ENCODE data around the gene PLCH1.

DNA sequence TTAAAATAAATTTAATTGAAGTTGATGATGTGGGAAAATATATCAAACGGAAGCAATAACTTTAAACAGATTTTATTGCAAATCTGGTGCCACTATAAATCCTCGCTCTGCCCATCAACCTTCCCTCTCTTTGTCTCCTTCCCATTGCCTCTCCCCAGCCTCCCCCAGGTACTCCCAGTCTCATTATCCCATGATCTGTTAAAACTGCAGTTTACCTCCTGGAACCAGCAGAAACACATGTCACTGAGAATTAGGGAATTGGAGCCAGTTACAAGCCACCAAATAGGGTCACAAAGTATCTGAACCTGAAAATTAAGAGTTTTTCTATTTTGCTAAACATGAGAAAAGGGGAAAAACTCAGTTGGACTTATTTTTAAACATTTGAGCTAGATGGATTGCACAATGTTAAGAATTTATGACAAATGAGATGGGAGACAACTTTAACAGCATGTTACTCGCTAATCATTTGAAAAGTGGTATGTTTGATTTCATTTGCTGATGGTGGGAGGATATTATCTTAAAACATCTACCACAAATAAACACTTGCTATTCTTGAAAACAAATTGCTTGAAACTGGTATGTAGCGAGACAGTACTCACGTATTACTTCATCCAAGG is 2.4 kb downstream of the PLCH1 start:
- TF ChIP-seq EP300 (IDR thresholded peaks at IDR 0.05) = no peak
- TF ChIP-seq, protein P1, sequence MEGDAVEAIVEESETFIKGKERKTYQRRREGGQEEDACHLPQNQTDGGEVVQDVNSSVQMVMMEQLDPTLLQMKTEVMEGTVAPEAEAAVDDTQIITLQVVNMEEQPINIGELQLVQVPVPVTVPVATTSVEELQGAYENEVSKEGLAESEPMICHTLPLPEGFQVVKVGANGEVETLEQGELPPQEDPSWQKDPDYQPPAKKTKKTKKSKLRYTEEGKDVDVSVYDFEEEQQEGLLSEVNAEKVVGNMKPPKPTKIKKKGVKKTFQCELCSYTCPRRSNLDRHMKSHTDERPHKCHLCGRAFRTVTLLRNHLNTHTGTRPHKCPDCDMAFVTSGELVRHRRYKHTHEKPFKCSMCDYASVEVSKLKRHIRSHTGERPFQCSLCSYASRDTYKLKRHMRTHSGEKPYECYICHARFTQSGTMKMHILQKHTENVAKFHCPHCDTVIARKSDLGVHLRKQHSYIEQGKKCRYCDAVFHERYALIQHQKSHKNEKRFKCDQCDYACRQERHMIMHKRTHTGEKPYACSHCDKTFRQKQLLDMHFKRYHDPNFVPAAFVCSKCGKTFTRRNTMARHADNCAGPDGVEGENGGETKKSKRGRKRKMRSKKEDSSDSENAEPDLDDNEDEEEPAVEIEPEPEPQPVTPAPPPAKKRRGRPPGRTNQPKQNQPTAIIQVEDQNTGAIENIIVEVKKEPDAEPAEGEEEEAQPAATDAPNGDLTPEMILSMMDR (IDR thresholded peaks at IDR 0.05) = no peak
